ENCODE results near the gene GALNTL6. TPM values are rescaled to one million over a fixed set of nuclear protein-coding genes. Genes with fewer than 3 reads are reported as not detected.

GALNTL6 gene
- total and polyA plus RNA-seq, 8 donors, result 0.13 to 0.41 (median 0.21) TPM; not detected in 4

DNA sequence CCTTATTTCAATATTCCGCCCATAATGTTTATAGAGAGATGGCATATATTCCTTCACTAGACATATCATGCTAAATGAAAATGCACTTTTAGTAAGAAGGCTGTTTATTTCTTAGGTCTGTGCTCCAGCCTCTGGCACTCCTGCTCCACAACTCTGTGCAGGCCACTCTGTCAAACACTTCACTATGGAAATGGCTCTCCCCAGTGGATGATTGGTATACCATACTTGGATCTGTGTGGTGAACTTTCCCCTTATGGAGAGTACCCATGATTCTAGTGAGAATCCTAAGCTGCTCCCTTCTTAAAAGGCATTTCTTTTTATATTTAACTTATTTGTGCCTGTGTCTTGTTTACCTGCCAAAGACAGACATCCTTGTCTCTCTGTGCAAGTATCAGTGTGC lies 875.3 kb downstream of the GALNTL6 start:
- Histone ChIP-seq H3K27ac (no peak overlapping the region), H3K27me3 (no peaks in the 10 kb centered on the region), H3K4me3 (no peak overlapping the region), H3K4me1 (no peaks in the 10 kb centered on the region), H3K9me3 (no peaks in the 10 kb centered on the region), H3K36me3 (no peaks in the 10 kb centered on the region)
- TF ChIP-seq, protein P1, sequence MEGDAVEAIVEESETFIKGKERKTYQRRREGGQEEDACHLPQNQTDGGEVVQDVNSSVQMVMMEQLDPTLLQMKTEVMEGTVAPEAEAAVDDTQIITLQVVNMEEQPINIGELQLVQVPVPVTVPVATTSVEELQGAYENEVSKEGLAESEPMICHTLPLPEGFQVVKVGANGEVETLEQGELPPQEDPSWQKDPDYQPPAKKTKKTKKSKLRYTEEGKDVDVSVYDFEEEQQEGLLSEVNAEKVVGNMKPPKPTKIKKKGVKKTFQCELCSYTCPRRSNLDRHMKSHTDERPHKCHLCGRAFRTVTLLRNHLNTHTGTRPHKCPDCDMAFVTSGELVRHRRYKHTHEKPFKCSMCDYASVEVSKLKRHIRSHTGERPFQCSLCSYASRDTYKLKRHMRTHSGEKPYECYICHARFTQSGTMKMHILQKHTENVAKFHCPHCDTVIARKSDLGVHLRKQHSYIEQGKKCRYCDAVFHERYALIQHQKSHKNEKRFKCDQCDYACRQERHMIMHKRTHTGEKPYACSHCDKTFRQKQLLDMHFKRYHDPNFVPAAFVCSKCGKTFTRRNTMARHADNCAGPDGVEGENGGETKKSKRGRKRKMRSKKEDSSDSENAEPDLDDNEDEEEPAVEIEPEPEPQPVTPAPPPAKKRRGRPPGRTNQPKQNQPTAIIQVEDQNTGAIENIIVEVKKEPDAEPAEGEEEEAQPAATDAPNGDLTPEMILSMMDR (IDR thresholded peaks at IDR 0.05), result no peak
- intact Hi-C loops (cut with DNase I), result no loop called here
- ATAC-seq (peak in 1 of 4 donors; percentile 25), FAIRE-seq (no peak), DNase-seq (no peak)
- WGBS, 2 donors, result 72 to 86% methylated on average over 1 of the region's 1 CpG

DNA sequence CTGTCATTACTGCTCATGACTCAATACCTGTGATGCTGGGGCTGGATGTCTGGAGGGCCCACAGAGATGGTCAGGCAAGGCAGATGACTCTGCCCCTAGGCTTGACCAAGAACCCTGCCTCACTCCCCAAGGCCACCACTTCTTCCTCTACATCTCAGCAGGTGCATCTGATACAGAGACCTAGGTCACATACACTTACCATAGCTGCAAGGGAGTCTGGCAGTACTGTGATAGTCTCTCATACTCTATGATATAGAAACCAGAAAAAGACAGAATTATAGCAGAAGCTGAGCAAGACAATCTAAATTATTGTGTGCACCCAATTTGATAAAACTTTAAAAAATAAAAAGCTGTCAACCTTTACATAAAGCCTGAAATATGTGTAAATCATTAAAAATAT lies 878.3 kb downstream of the GALNTL6 start:
- FAIRE-seq, result no peak
- Histone ChIP-seq H3K27me3 (no peaks in the 10 kb centered on the region), H3K27ac (no peak overlapping the region), H3K4me1 (no peaks in the 10 kb centered on the region), H3K36me3 (no peaks in the 10 kb centered on the region), H3K4me3 (no peak overlapping the region), H3K9me3 (no peaks in the 10 kb centered on the region)
- ATAC-seq, result no peak
- TF ChIP-seq, protein P1 (IDR thresholded peaks at IDR 0.05), result no peak
- DNase-seq, result no peak
- intact Hi-C loops (cut with DNase I), result no loop called here

DNA sequence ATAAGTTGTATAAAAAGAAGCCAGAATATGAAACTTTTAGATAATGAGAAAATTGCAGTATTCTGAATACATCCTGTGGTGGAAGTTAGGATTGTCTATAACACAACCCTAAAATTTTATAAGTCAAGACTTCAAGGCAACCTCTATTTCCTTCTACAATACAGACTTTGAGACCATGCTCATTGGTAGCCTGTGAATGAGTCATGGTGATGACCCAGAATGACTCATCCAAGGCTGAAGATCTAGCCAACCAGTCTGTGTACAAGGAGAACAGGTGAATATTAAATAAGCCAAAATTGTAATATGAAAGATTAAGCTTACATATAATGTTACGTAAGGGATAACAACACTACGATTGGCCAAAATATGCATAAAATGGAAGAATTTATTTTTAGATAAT lies 879.5 kb downstream of the GALNTL6 start:
- ATAC-seq, result no peak
- intact Hi-C loops (cut with DNase I), result no loop called here
- 72 to 73% methylated on average over 2 of the region's 2 CpGs for whole genome bisulfite sequencing, 2 donors
- Histone ChIP-seq H3K27me3 (no peaks in the 10 kb centered on the region), H3K9me3 (no peaks in the 10 kb centered on the region), H3K27ac (no peak overlapping the region), H3K4me3 (no peak overlapping the region), H3K4me1 (no peaks in the 10 kb centered on the region), H3K36me3 (no peaks in the 10 kb centered on the region)
- DNase-seq, result no peak
- no peak for FAIRE-seq
- TF ChIP-seq, protein P1 (IDR thresholded peaks at IDR 0.05), result no peak

DNA sequence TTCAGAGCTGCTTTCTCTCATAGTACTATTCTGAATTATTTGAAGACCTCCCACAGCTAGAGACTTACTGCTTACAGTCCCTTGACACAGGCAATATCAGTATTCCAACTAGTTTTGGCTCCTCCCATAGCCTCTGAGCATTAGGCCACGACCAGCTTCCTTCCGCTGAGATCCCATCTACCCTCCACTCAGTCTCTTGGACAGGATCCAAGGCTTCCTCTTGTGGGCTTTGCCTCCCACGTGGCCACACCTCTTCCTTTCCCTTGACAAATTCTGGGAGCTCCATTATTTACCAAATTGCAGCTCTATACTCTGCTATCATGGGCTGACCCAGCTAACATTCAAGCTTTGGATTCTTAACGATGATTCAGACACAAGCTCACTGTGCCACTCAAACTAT lies 885.1 kb downstream of the GALNTL6 start:
- 35 to 43% methylated on average over 4 of the region's 4 CpGs for WGBS, 2 donors
- H3K27me3 ChIP-seq, result no peaks in the 10 kb centered on the region
- FAIRE-seq, result no peak

DNA sequence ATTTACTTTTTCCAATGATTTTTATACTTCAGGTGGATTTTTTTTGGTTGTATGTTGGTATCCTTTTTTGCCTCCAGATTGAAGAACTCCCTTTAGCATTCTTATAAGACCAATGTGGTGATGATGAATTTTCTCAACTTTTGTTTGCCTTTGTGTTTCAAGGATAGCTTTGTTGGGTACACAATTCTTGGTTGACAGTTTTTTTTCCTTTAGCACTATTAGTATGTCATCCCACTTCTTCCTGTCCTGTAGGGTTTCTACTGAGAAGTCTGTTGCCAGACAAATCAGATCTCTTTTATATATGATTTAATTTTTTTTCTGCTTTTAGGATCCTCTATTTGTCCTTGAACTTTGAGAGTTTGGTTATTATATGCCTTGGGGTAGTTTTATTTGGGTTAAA lies 892.4 kb downstream of the GALNTL6 start:
- FAIRE-seq, result no peak
- no peak for ATAC-seq
- Histone ChIP-seq H3K27ac (no peak overlapping the region), H3K4me3 (no peak overlapping the region), H3K4me1 (no peaks in the 10 kb centered on the region), H3K9me3 (no peaks in the 10 kb centered on the region), H3K27me3 (no peaks in the 10 kb centered on the region), H3K36me3 (no peaks in the 10 kb centered on the region)
- intact Hi-C loops (cut with DNase I), result no loop called here
- TF ChIP-seq, protein P1 (IDR thresholded peaks at IDR 0.05), result no peak
- DNase-seq, result no peak

More for the DNA sequence above, 885.1 kb downstream of the GALNTL6 start:
- Histone ChIP-seq H3K27ac (no peak overlapping the region), H3K36me3 (no peaks in the 10 kb centered on the region), H3K9me3 (no peaks in the 10 kb centered on the region), H3K4me1 (no peaks in the 10 kb centered on the region), H3K4me3 (no peak overlapping the region)
- ATAC-seq (no peak), DNase-seq (no peak)
- TF ChIP-seq, protein P1 (IDR thresholded peaks at IDR 0.05), result no peak
- intact Hi-C loops (cut with DNase I), result no loop called here

All from pancreas (tissue), 10 donors.